Activated naive CD4-positive, alpha-beta T cell treated with anti-CD3 and anti-CD28 coated beads, Interleukin-2, amount 10 ng/mL, durations not matched to agents 7 days and 5 days (primary cell): ENCODE measurements around the gene CFAP410.
"Not testable (repeated sequence)": the region's sequence is repeated elsewhere in the genome, so short reads cannot be mapped to it uniquely, and the experiment has no call there.

ENCODE experiments used
- CTCF ChIA-PET: fragments of 350-600 bp; sonication (Branson Sonifier 250); formaldehyde crosslinking; loops from one replicate; lab custom pipeline; 2021; ENCODE audit warnings: antibody characterized with exemption; lab: Charles Lee
- DNase-seq: peaks from one replicate; pipeline ENCODE4 v3.0.0-alpha.2; 2020
- H3K27ac Mint-ChIP-seq: one replicate; pipeline ENCODE4 v1.8.0; 2021; ENCODE audit warnings: mild to moderate bottlenecking, moderate library complexity, mixed read lengths
- H3K27me3 Mint-ChIP-seq: one replicate; pipeline ENCODE4 v1.8.0; 2021; ENCODE audit warnings: mild to moderate bottlenecking, mixed read lengths
- H3K36me3 Mint-ChIP-seq: one replicate; pipeline ENCODE4 v1.8.0; 2021; ENCODE audit warnings: mixed read lengths
- H3K4me1 Mint-ChIP-seq: one replicate; pipeline ENCODE4 v1.8.0; 2021; ENCODE audit warnings: mixed read lengths
- H3K4me3 Mint-ChIP-seq: one replicate; pipeline ENCODE4 v1.8.0; 2021; ENCODE audit warnings: mild to moderate bottlenecking, moderate library complexity, mixed read lengths
- H3K9me3 Mint-ChIP-seq: one replicate; pipeline ENCODE4 v1.8.0; 2021; ENCODE audit warnings: mixed read lengths

CFAP410 gene

DNA sequence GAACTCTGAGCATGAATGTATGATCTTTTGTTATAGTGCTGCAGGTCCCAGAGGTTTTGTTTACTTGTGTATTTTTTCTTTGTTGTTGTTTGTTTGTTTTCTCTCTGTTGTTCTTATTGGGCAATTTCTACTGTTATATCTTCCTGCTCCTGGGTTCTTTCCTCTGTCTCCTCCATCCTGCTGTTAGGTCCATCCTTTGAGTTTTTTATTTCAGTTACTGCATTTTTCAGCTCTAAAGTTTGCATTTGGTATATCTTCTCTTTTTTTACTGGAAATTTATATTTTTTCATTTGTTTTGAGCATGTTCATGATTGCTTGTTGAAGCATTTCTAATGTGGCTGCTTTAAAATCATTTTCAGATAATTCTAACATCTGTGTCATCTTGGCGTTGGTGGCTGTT, 24.1 kb upstream of the CFAP410 start:
- Mint-ChIP-seq H3K4me3 (no peak overlapping the region), H3K27ac (no peak overlapping the region), H3K36me3 (peaks cover 35% of the 10 kb centered on the region), H3K9me3 (peaks cover 5% of the 10 kb centered on the region), H3K4me1 (peaks cover 15% of the 10 kb centered on the region), H3K27me3 (peaks cover 7% of the 10 kb centered on the region)
- no peak for DNase-seq
- CTCF ChIA-PET: no interaction called here

DNA sequence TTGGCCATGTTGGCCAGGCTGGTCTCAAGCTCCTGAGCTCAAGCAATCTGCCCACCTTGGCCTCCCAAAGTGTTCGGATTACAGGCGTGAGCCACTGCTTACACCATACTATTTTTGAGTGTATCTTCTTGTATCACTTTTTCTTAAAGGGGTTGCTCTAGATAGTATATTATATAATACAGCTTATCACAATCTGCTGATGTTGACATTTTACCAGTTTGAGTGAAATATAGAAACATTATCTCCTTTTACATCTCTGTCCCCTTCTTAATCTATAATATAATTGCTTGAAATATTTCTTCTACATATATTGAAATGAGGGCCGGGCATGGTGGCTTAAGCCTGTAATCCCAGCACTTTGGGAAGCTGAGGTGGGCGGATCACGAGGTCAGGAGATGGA, 22.7 kb upstream of the CFAP410 start:
- H3K9me3 Mint-ChIP-seq, H3K4me3 Mint-ChIP-seq, H3K27me3 Mint-ChIP-seq, H3K27ac Mint-ChIP-seq, CTCF ChIA-PET, DNase-seq: not testable (repeated sequence)
- H3K4me1 Mint-ChIP-seq: peaks cover 16% of the 10 kb centered on the region
- H3K36me3 Mint-ChIP-seq: peaks cover 40% of the 10 kb centered on the region

DNA sequence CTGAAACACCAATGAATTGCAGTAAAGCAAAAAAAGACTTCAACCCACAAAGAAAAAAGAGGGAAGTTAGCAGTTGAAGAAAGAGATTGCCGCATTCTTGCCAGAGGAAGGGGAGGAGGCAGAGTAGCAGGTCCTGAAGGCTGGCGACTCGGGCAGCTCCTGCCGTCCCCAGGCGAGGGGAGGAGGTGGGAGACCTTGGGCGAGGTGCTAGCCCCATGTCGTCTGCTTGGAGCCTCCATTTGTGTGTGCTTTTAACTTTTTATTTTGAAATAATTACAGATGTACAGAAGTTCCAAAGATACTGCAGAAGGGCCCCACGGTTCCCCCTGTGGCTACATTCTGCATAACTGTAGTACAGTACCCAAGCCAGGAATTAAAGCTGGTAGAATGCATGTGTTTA, 21.0 kb upstream of the CFAP410 start:
- H3K4me1 Mint-ChIP-seq: peaks cover 32% of the 10 kb centered on the region
- H3K27ac Mint-ChIP-seq: no peak overlapping the region
- peaks cover 7% of the 10 kb centered on the region for H3K27me3 Mint-ChIP-seq
- no peak for DNase-seq
- CTCF ChIA-PET: no interaction called here
- peaks cover 5% of the 10 kb centered on the region for H3K9me3 Mint-ChIP-seq
- H3K36me3 Mint-ChIP-seq: peaks cover 51% of the 10 kb centered on the region
- no peak overlapping the region for H3K4me3 Mint-ChIP-seq

DNA sequence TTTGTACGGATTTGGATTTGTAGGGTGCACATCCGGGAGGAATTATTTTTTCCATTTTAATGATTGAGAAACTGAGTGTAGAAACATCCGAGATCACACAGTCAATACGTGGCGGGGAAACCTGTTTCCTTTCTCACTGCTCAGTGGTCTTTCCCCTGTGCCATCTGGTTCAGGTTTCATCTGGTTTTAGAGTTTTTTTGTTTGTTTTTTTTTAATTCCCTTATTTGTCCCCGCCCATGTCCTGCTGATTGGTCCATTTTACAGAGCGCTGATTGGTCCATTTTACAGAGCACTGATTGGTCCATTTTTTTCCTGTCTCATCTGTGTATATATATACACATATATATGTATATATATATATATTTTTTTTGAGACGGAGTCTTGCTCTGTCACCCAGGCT, 20.2 kb upstream of the CFAP410 start:
- peaks cover 39% of the 10 kb centered on the region for H3K4me1 Mint-ChIP-seq
- no peak overlapping the region for H3K27ac Mint-ChIP-seq
- no peak overlapping the region for H3K4me3 Mint-ChIP-seq
- H3K27me3 Mint-ChIP-seq: peaks cover 7% of the 10 kb centered on the region
- CTCF ChIA-PET: no interaction called here
- no peak for DNase-seq
- peaks cover 5% of the 10 kb centered on the region for H3K9me3 Mint-ChIP-seq
- H3K36me3 Mint-ChIP-seq: peaks cover 55% of the 10 kb centered on the region

DNA sequence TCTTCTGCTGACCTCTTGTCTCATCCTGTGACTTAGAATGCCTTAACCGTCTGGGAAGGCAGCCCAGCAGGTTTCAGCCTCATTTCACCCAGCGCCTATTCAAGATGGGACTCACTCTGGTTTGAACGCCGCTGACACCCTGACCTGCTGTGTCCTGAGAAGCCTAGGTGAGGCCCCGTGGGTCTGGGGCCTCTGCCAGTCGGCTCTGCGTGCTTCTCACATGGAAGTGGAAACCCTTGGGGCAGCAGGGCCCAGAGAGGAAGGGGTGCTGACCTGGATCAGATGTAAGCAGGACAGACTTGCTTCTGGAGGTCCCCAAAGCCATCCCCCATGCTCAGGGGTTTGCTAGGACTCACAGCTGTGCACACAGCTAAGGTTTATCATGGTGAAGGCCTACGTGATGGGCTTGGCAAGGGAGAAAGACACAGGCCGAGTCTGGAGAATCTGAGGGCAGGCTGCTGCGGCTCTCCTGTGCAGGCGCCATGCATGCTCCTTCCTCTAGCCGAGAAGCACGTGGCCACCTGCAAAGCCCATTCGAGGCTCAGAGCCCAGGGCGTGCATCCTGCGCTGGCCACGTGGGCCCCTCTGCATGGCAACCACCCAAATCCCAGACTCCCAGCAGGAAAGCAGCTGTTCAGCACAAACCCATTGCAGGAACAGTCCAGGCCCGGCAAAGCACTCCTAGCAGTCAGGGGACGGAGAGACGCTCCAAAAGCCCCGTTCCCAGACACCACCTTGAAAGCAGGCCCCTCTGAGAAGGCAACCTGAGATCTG, 18.1 kb upstream of the CFAP410 start:
- CTCF ChIA-PET: no interaction called here

DNA sequence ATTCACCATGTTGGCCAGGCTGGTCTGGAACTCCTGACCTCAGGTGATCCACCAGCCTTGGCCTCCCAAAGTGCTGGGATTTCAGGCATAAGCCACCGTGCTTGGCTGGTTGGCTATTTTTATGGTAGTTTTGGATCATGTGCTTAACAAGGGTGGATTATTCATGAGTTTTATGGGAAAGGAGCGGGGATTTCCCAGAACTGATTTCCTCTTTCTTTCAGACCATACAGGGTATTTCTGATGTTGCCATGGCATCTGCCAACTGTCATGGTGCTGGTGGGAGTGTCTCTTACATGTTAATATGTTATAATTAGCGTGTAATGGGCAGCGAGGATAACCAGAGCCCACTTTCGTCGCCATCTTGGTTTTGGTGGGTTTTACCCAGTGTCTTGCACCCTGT, 17.4 kb upstream of the CFAP410 start:
- Mint-ChIP-seq H3K27ac (no peak overlapping the region), H3K4me3 (no peak overlapping the region), H3K9me3 (no peaks in the 10 kb centered on the region), H3K4me1 (peaks cover 66% of the 10 kb centered on the region), H3K27me3 (peaks cover 12% of the 10 kb centered on the region), H3K36me3 (peaks cover 52% of the 10 kb centered on the region)
- no peak for DNase-seq
- CTCF ChIA-PET: no interaction called here

More for the DNA sequence above, 18.1 kb upstream of the CFAP410 start:
- peaks cover 52% of the 10 kb centered on the region for H3K36me3 Mint-ChIP-seq
- peaks cover 6% of the 10 kb centered on the region for H3K27me3 Mint-ChIP-seq
- H3K9me3 Mint-ChIP-seq: no peaks in the 10 kb centered on the region
- H3K4me3 Mint-ChIP-seq: no peak overlapping the region
- DNase-seq: no peak
- peaks cover 61% of the 10 kb centered on the region for H3K4me1 Mint-ChIP-seq
- no peak overlapping the region for H3K27ac Mint-ChIP-seq

DNA sequence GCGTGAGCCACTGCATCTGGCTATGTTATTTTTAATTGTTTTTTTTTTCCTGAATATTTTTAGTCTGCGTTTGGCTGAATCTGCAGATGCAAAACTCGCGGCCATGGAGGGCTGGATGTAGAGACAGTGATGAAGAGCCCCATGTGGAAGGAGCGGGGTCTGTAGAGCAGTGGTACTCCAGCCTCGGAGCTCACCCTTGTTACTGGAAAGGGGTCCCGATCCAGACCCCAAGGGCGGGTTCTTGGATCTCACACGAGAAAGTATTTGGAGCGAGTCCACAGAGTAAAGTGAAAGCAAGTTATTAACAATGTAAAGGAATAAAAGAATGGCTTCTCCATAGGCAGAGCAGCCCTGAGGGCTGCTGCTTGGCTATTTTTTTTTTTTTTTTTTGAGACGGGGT, 17.0 kb upstream of the CFAP410 start:
- CTCF ChIA-PET: no interaction called here
- Mint-ChIP-seq H3K9me3 (no peaks in the 10 kb centered on the region), H3K4me3 (no peak overlapping the region), H3K27me3 (peaks cover 17% of the 10 kb centered on the region), H3K27ac (no peak overlapping the region), H3K36me3 (peaks cover 54% of the 10 kb centered on the region), H3K4me1 (peaks cover 69% of the 10 kb centered on the region)
- DNase-seq: no peak

DNA sequence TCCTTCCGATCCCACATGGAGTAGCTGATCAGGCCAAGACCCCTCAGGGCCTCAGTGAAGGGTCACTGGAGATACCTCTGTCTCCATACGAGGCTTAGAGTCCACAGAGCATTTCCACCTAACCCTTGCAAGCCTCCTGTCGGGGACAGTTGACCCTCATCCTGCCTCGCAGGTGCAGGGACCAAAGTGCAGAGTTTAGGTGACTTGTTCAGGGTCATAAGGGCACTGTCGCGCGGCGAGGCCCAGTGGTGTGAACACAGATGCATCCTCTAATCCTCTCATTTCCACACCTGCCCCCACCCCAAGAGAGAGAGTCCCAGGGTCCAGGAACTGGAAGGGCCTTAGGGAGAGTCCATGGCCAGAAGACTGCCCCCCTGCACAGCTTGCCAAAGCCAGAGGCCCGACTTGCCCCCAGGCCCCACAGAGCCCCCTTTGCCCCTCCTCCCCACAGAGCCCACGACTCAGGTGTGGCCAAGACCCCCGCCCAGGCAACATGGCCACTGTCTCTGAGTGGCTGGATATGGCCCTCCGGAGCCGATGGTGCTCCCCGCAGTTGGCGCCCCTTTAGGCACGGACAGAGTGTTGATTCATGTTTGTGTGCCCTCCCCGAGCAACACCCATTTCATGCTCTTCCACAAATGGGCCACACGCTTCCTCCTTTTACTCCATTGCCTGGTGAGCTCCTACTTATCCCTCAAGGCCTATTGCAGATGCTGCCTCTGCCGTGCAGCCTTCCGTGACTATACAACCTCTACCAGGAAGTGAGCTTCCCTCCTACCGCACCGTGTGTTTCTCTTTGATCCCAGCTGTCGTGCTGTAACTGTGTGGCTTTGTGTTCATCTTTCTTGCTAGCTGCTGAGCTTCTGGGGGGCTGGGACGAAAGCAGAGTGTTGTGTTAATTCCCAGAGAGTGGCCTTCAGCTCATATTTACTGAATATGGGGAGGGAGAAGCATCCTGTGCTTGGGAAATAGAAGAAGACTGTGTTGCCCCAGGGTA, 15.9 kb upstream of the CFAP410 start:
- H3K4me3 Mint-ChIP-seq: peak overlapping the region; percentile 75
- H3K27ac Mint-ChIP-seq: peak overlapping the region; percentile 42
- H3K27me3 Mint-ChIP-seq: peaks cover 27% of the 10 kb centered on the region
- CTCF ChIA-PET: no interaction called here
- DNase-seq: peak; percentile 65
- peaks cover 49% of the 10 kb centered on the region for H3K36me3 Mint-ChIP-seq
- peaks cover 66% of the 10 kb centered on the region for H3K4me1 Mint-ChIP-seq
- no peaks in the 10 kb centered on the region for H3K9me3 Mint-ChIP-seq

DNA sequence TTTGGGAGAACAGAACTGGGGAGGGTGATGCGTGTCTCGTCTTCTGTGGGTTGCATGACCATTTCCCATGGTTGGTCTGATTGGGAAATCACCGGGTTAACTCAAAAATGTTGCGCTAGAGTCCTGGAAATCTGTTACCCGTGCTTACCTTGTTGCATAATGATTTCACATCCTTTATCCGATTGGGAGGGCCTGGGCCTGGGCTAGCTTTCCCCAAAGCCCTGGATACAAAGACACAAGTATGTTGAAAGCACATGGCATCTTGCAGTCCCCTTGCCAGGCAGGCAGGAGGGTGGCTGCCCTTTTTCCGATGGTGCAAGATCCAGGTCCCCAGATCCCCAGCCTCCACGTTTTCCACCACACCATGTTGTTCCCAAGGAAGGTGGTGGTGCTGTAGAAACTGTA, 14.8 kb upstream of the CFAP410 start:
- DNase-seq: no peak
- CTCF ChIA-PET: interaction anchor here (0.5 to 1.2 kb wide), 2 partner anchors 13 to 77 kb away, joined by 3 read pairs; no protein-coding TSS in a partner anchor
- peak overlapping the region; percentile 86 for H3K27ac Mint-ChIP-seq
- peaks cover 59% of the 10 kb centered on the region for H3K4me1 Mint-ChIP-seq
- H3K36me3 Mint-ChIP-seq: peaks cover 43% of the 10 kb centered on the region
- H3K27me3 Mint-ChIP-seq: peaks cover 38% of the 10 kb centered on the region
- H3K4me3 Mint-ChIP-seq: peak overlapping the region; percentile 75
- no peaks in the 10 kb centered on the region for H3K9me3 Mint-ChIP-seq

DNA sequence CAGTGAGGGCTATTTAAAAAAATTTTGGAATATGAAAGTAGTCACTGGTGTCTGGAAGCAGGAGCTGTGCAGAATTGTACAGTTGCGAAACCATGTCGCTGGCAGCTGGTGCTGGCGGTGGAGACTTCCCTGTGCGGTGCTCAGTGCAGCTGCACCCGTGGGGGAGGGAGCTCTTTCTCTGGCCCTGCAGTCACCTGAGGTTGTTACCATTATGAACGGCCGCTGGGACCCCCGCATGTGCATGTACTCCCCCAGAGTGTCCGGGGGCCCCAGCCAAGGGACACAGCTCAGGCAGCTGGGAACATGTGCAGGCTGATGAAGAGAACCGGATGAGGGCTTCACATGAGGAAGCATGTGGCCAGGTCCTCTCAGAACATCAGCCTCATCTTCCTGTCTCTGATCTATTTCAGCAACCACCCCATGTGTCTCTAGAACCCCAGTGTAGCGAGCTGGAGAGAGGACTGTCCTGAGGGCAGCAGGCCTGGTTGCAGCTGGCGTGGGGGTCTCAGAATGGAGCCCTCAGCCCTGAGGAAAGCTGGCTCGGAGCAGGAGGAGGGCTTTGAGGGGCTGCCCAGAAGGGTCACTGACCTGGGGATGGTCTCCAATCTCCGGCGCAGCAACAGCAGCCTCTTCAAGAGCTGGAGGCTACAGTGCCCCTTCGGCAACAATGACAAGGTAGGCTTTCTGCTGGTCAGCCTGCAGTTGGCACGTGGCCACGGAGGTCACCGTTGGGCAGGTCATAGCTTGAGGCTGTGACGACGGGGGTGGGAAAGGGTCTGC, 14.2 kb upstream of the CFAP410 start, which contains the start of gene TRPM2:
Gene TRPM2, plus strand, starts transcription at position 431 of the 780 bp plus-strand sequence. Its CDS starts 80 bp downstream, at position 511.
- H3K4me3 Mint-ChIP-seq: peak within 1 kb of the TSS; percentile 75
- no peaks in the 10 kb centered on the region for H3K9me3 Mint-ChIP-seq
- H3K27ac Mint-ChIP-seq: peak within 1 kb of the TSS; percentile 86
- peaks cover 57% of the 10 kb centered on the region for H3K4me1 Mint-ChIP-seq
- H3K36me3 Mint-ChIP-seq: peaks cover 39% of the 10 kb centered on the region
- H3K27me3 Mint-ChIP-seq: peaks cover 44% of the 10 kb centered on the region
- DNase-seq: peak; percentile 64
- CTCF ChIA-PET: interaction anchor here (0.5 to 1.7 kb wide), 5 partner anchors 12 to 440 kb away, joined by 3 to 4 read pairs (median 3); no protein-coding TSS in a partner anchor

DNA sequence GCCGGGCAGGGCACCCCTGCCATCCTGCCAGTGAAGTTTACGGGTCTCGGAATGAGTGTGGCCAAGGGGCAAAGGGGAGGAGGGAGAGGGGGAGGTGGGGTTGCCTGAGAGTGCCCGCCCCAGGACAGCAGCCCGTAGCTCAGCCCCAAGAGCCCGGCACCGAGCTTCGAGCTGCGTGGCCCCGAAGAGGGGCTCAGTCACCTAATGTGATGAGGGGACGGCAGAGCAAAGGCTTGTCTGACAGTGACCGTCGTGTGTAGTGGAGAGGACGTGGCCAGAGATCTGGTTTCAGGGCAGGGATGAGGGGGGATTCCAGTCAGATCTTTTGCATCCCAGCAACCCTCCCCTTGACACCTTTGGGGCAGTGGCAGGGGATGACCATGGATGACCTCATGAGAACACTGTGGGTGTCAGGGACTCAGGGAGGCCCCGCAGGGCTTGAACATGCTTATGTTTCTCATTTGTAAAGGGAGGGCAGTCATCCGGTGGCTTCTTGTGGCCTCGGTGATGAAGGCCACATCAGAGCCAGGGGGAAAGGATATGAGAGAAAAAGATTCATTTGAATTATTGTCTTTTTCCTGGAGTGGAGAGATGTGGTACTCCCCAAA, 13.2 kb upstream of the CFAP410 start:
- Mint-ChIP-seq H3K36me3 (peaks cover 31% of the 10 kb centered on the region), H3K27ac (peak overlapping the region; percentile 69), H3K9me3 (no peaks in the 10 kb centered on the region), H3K4me1 (peaks cover 56% of the 10 kb centered on the region), H3K27me3 (peaks cover 53% of the 10 kb centered on the region), H3K4me3 (peak overlapping the region; percentile 75)
- CTCF ChIA-PET: interaction anchor here (1.2 to 1.7 kb wide), 2 partner anchors 11 to 128 kb away, joined by 3 to 4 read pairs; no protein-coding TSS in a partner anchor
- no peak for DNase-seq

DNA sequence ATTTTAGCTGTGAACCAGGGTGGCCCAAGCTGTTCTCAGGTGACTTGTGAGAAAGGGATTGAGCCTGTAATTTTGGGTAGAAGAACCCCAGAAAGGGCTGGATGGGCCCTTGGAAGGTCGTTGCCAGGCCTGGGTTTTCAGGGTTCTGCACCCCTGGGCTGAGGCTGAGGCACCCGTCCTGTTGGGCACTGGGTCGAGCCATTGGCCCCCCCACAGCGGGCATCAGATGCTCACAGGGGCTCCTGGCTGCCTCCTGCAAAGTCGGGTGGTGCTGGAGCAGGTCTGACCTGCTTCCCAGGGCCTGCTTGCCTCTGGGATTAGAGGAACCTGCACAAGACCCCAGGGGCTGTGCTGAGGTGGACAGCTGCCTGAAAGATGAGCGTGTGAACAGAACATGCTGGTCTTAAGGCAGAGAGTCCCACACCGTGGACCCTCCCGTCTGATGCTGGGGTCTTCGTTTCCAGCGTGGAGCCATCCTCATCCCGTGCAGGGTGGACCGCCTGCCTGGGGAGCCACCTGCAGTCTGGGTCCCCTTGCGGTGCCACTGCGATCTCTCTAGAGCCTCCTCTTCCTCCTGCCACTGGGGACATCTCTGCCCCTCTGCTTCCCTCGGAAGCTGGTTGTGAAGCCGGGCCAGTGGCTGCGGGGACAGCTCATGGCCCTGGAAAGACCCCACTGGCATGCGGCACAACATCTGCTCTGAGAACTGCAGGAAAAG, 12.5 kb upstream of the CFAP410 start:
- H3K27me3 Mint-ChIP-seq: peaks cover 60% of the 10 kb centered on the region
- CTCF ChIA-PET: interaction anchor here (1.7 kb wide), 1 partner anchor 128 kb away, joined by 4 read pairs; no protein-coding TSS in a partner anchor
- H3K4me1 Mint-ChIP-seq: peaks cover 52% of the 10 kb centered on the region
- H3K4me3 Mint-ChIP-seq: no peak overlapping the region
- no peaks in the 10 kb centered on the region for H3K9me3 Mint-ChIP-seq
- H3K36me3 Mint-ChIP-seq: peaks cover 26% of the 10 kb centered on the region
- no peak for DNase-seq
- H3K27ac Mint-ChIP-seq: no peak overlapping the region
